ENCODE results near the gene ZSCAN5A. TPM values are rescaled to one million over a fixed set of nuclear protein-coding genes. Genes with fewer than 3 reads are reported as not detected.

Gene ZSCAN5A
- polyA plus RNA-seq, 1 donor from 2014 or later, result 7.0 TPM

GRCh38 chr19:56306016-56306415 is 8.6 kb downstream of the ZSCAN5A start:
- H3K27ac Mint-ChIP-seq, result no peak overlapping the region
- H3K27me3 Mint-ChIP-seq, result no peaks in the 10 kb centered on the region
- H3K36me3 Mint-ChIP-seq, result peaks cover 16% of the 10 kb centered on the region
- peaks cover 0 to 4% (median 4%) of the 10 kb centered on the region in 3 donors for H3K4me1 Mint-ChIP-seq
- H3K9me3 Mint-ChIP-seq, result no peaks in the 10 kb centered on the region
- H3K4me3 Mint-ChIP-seq, result no peak overlapping the region

- Mint-ChIP-seq H3K4me1 (peaks cover 0 to 4% (median 4%) of the 10 kb centered on the region in 3 donors), H3K27ac (no peak overlapping the region), H3K4me3 (peak overlapping the region in 1 of 4 donors; percentile 49), H3K9me3 (no peaks in the 10 kb centered on the region), H3K36me3 (peaks cover 16% of the 10 kb centered on the region), H3K27me3 (no peaks in the 10 kb centered on the region)
Observed at GRCh38 chr19:56304243-56304642, 10.4 kb downstream of the ZSCAN5A start.

- Mint-ChIP-seq H3K4me1 (peaks cover 0 to 4% (median 4%) of the 10 kb centered on the region in 3 donors), H3K36me3 (peaks cover 10% of the 10 kb centered on the region), H3K9me3 (no peaks in the 10 kb centered on the region), H3K27ac (peak overlapping the region in 1 of 3 donors; percentile 33), H3K4me3 (peak overlapping the region in 1 of 4 donors; percentile 1), H3K27me3 (no peaks in the 10 kb centered on the region)
Observed at GRCh38 chr19:56301886-56302620, 12.6 kb downstream of the ZSCAN5A start.

GRCh38 chr19:56301155-56301554 is 13.5 kb downstream of the ZSCAN5A start:
- Mint-ChIP-seq H3K27ac (peak overlapping the region in 1 of 3 donors; percentile 25), H3K27me3 (no peaks in the 10 kb centered on the region), H3K36me3 (peaks cover 10% of the 10 kb centered on the region), H3K9me3 (no peaks in the 10 kb centered on the region), H3K4me3 (no peak overlapping the region), H3K4me1 (peaks cover 0 to 4% (median 4%) of the 10 kb centered on the region in 3 donors)

- Mint-ChIP-seq H3K36me3 (peaks cover 6% of the 10 kb centered on the region), H3K4me1 (peaks cover 0 to 4% (median 0%) of the 10 kb centered on the region in 3 donors), H3K27me3 (no peaks in the 10 kb centered on the region), H3K27ac (no peak overlapping the region), H3K4me3 (no peak overlapping the region), H3K9me3 (no peaks in the 10 kb centered on the region)
Observed at GRCh38 chr19:56299688-56300087, 15.0 kb downstream of the ZSCAN5A start.

GRCh38 chr19:56297010-56297409 is 17.6 kb downstream of the ZSCAN5A start:
- Mint-ChIP-seq H3K4me1 (peaks cover 0 to 3% (median 0%) of the 10 kb centered on the region in 3 donors), H3K27me3 (no peaks in the 10 kb centered on the region), H3K4me3 (no peak overlapping the region), H3K9me3 (no peaks in the 10 kb centered on the region), H3K36me3 (no peaks in the 10 kb centered on the region), H3K27ac (no peak overlapping the region)

- Mint-ChIP-seq H3K27me3 (no peaks in the 10 kb centered on the region), H3K9me3 (no peaks in the 10 kb centered on the region), H3K4me1 (no peaks in the 10 kb centered on the region), H3K27ac (no peak overlapping the region), H3K4me3 (no peak overlapping the region), H3K36me3 (peaks cover 3% of the 10 kb centered on the region)
Observed at GRCh38 chr19:56295531-56296455, 18.8 kb downstream of the ZSCAN5A start.

- no peak overlapping the region for H3K27ac Mint-ChIP-seq
- H3K27me3 Mint-ChIP-seq, result no peaks in the 10 kb centered on the region
- no peaks in the 10 kb centered on the region for H3K9me3 Mint-ChIP-seq
- H3K4me1 Mint-ChIP-seq, result no peaks in the 10 kb centered on the region
- H3K4me3 Mint-ChIP-seq, result no peak overlapping the region
- H3K36me3 Mint-ChIP-seq, result peaks cover 3% of the 10 kb centered on the region
Observed at GRCh38 chr19:56294549-56294948, 20.1 kb downstream of the ZSCAN5A start.

- Mint-ChIP-seq H3K36me3 (peaks cover 8% of the 10 kb centered on the region), H3K9me3 (no peaks in the 10 kb centered on the region), H3K4me3 (peak overlapping the region in 1 of 4 donors; percentile 17), H3K27ac (no peak overlapping the region), H3K4me1 (no peaks in the 10 kb centered on the region), H3K27me3 (no peaks in the 10 kb centered on the region)
Observed at GRCh38 chr19:56291867-56292266, 22.8 kb downstream of the ZSCAN5A start.

- Mint-ChIP-seq H3K27ac (no peak overlapping the region), H3K36me3 (peaks cover 8% of the 10 kb centered on the region), H3K9me3 (no peaks in the 10 kb centered on the region), H3K4me3 (no peak overlapping the region), H3K4me1 (peaks cover 0 to 2% (median 0%) of the 10 kb centered on the region in 3 donors), H3K27me3 (no peaks in the 10 kb centered on the region)
Observed at GRCh38 chr19:56290104-56290503, 24.5 kb downstream of the ZSCAN5A start.

GRCh38 chr19:56284746-56285145 is 29.9 kb downstream of the ZSCAN5A start:
- Mint-ChIP-seq H3K9me3 (no peaks in the 10 kb centered on the region), H3K36me3 (peaks cover 8% of the 10 kb centered on the region), H3K27ac (no peak overlapping the region), H3K27me3 (no peaks in the 10 kb centered on the region), H3K4me1 (peaks cover 0 to 2% (median 0%) of the 10 kb centered on the region in 3 donors), H3K4me3 (no peak overlapping the region)

GRCh38 chr19:56282809-56283208 is 31.8 kb downstream of the ZSCAN5A start:
- H3K27me3 Mint-ChIP-seq, result no peaks in the 10 kb centered on the region
- H3K4me3 Mint-ChIP-seq, result no peak overlapping the region
- peaks cover 0 to 2% (median 0%) of the 10 kb centered on the region in 3 donors for H3K4me1 Mint-ChIP-seq
- H3K36me3 Mint-ChIP-seq, result peaks cover 6% of the 10 kb centered on the region
- H3K9me3 Mint-ChIP-seq, result no peaks in the 10 kb centered on the region
- H3K27ac Mint-ChIP-seq, result no peak overlapping the region

- H3K27ac Mint-ChIP-seq, result peak overlapping the region in 1 of 3 donors; percentile 57
- peaks cover 5% of the 10 kb centered on the region for H3K36me3 Mint-ChIP-seq
- no peaks in the 10 kb centered on the region for H3K27me3 Mint-ChIP-seq
- H3K4me3 Mint-ChIP-seq, result no peak overlapping the region
- H3K4me1 Mint-ChIP-seq, result no peaks in the 10 kb centered on the region
- H3K9me3 Mint-ChIP-seq, result peaks cover 0 to 3% (median 0%) of the 10 kb centered on the region in 3 donors
Observed at GRCh38 chr19:56273563-56274117, 41.0 kb downstream of the ZSCAN5A start.

- no peaks in the 10 kb centered on the region for H3K27me3 Mint-ChIP-seq
- no peak within 1 kb of the TSS for H3K27ac Mint-ChIP-seq
- no peaks in the 10 kb centered on the region for H3K4me1 Mint-ChIP-seq
- H3K9me3 Mint-ChIP-seq, result no peaks in the 10 kb centered on the region
- no peak within 1 kb of the TSS for H3K4me3 Mint-ChIP-seq
- peaks cover 5% of the 10 kb centered on the region for H3K36me3 Mint-ChIP-seq
Observed at GRCh38 chr19:56272161-56272798, 42.4 kb downstream of the ZSCAN5A start, which contains the start of gene EDDM13. Gene EDDM13, plus strand, starts transcription at chr19:56272748. Its CDS starts 87 bp downstream, at chr19:56272835.

All from IgD-negative memory B cell (primary cell).